Nephron progenitor cell (in vitro differentiated cells): ENCODE data around the gene LRRC41.
"Not testable (repeated sequence)": the region's sequence is repeated elsewhere in the genome, so short reads cannot be mapped to it uniquely, and the experiment has no call there.

Experiments used
- DNase-seq: peaks from one replicate; pipeline ENCODE4 v3.0.0; 2021
- H3K27ac Mint-ChIP-seq: 2 replicates; pipeline ENCODE4 v1.8.0; 2021; ENCODE audit warnings: mild to moderate bottlenecking, moderate library complexity, mixed read lengths
- H3K27me3 Mint-ChIP-seq: 2 replicates; pipeline ENCODE4 v1.8.0; 2021; ENCODE audit warnings: mild to moderate bottlenecking, low read depth, mixed read lengths; ENCODE audit not compliant: poor library complexity
- H3K36me3 Mint-ChIP-seq: 2 replicates; pipeline ENCODE4 v1.8.0; 2021; ENCODE audit warnings: low read depth, mixed read lengths
- H3K4me1 Mint-ChIP-seq: 2 replicates; pipeline ENCODE4 v1.8.0; 2021; ENCODE audit warnings: mixed read lengths
- H3K4me3 Mint-ChIP-seq: 2 replicates; pipeline ENCODE4 v1.8.0; 2021; ENCODE audit warnings: mild to moderate bottlenecking, moderate library complexity, mixed read lengths
- H3K9me3 Mint-ChIP-seq: 2 replicates; pipeline ENCODE4 v1.8.0; 2021; ENCODE audit warnings: mild to moderate bottlenecking, moderate library complexity, mixed read lengths
- CTCF ChIP-seq: fragments of 200-600 bp; sonication (generic); IDR thresholded peaks from 2 replicates; pipeline ENCODE4 v1.5.0; 2021; ENCODE audit warnings: antibody characterized with exemption

LRRC41 gene

GRCh38 chr1:46244656-46245371 is 58.6 kb downstream of the LRRC41 start:
- TF ChIP-seq CTCF: peak; percentile 18
- H3K9me3 Mint-ChIP-seq: peaks cover 12% of the 10 kb centered on the region
- no peak for DNase-seq
- peaks cover 2% of the 10 kb centered on the region for H3K36me3 Mint-ChIP-seq
- no peak overlapping the region for H3K27ac Mint-ChIP-seq
- no peak overlapping the region for H3K4me3 Mint-ChIP-seq
- H3K4me1 Mint-ChIP-seq: peaks cover 28% of the 10 kb centered on the region
- H3K27me3 Mint-ChIP-seq: no peaks in the 10 kb centered on the region

- H3K4me3 Mint-ChIP-seq, H3K27ac Mint-ChIP-seq, H3K27me3 Mint-ChIP-seq, DNase-seq, H3K36me3 Mint-ChIP-seq: not testable (repeated sequence)
- H3K9me3 Mint-ChIP-seq: peaks cover 22% of the 10 kb centered on the region
- peaks cover 19% of the 10 kb centered on the region for H3K4me1 Mint-ChIP-seq
These were observed 59.6 kb downstream of the LRRC41 start for GRCh38 chr1:46243831-46244230.

GRCh38 chr1:46242918-46243317 is 60.5 kb downstream of the LRRC41 start:
- H3K4me3 Mint-ChIP-seq: no peak overlapping the region
- H3K36me3 Mint-ChIP-seq: peaks cover 14% of the 10 kb centered on the region
- no peak for DNase-seq
- no peaks in the 10 kb centered on the region for H3K27me3 Mint-ChIP-seq
- no peak for TF ChIP-seq CTCF
- no peak overlapping the region for H3K27ac Mint-ChIP-seq
- H3K4me1 Mint-ChIP-seq: peaks cover 10% of the 10 kb centered on the region
- H3K9me3 Mint-ChIP-seq: peaks cover 31% of the 10 kb centered on the region

GRCh38 chr1:46241733-46242132 is 61.7 kb downstream of the LRRC41 start:
- not testable (repeated sequence) for H3K4me1 Mint-ChIP-seq, H3K4me3 Mint-ChIP-seq, DNase-seq, H3K27ac Mint-ChIP-seq, H3K27me3 Mint-ChIP-seq
- peaks cover 41% of the 10 kb centered on the region for H3K9me3 Mint-ChIP-seq
- H3K36me3 Mint-ChIP-seq: peaks cover 14% of the 10 kb centered on the region

- not testable (repeated sequence) for DNase-seq, H3K27me3 Mint-ChIP-seq, H3K27ac Mint-ChIP-seq, H3K4me3 Mint-ChIP-seq, H3K4me1 Mint-ChIP-seq
- H3K36me3 Mint-ChIP-seq: peaks cover 14% of the 10 kb centered on the region
- H3K9me3 Mint-ChIP-seq: peaks cover 46% of the 10 kb centered on the region
These were observed 64.6 kb downstream of the LRRC41 start for GRCh38 chr1:46238865-46239264.

- no peak for DNase-seq
- no peaks in the 10 kb centered on the region for H3K4me1 Mint-ChIP-seq
- H3K4me3 Mint-ChIP-seq: no peak overlapping the region
- peaks cover 37% of the 10 kb centered on the region for H3K9me3 Mint-ChIP-seq
- peaks cover 14% of the 10 kb centered on the region for H3K36me3 Mint-ChIP-seq
- no peaks in the 10 kb centered on the region for H3K27me3 Mint-ChIP-seq
- no peak for TF ChIP-seq CTCF
- H3K27ac Mint-ChIP-seq: no peak overlapping the region
These were observed 66.5 kb downstream of the LRRC41 start for GRCh38 chr1:46236882-46237281.

- not testable (repeated sequence) for H3K4me1 Mint-ChIP-seq, H3K36me3 Mint-ChIP-seq, H3K9me3 Mint-ChIP-seq, H3K27me3 Mint-ChIP-seq, DNase-seq, H3K27ac Mint-ChIP-seq, H3K4me3 Mint-ChIP-seq
These were observed 72.2 kb downstream of the LRRC41 start for GRCh38 chr1:46231231-46231630.
